PC-3 (cell line): ENCODE results near the gene PRDM1. TPM values are rescaled to one million over a fixed set of nuclear protein-coding genes. Genes with fewer than 3 reads are reported as not detected.

Experiments
- ATAC-seq: fragments of 200-7000 bp; cut with Tn5 transposase; 2 replicates; pipeline ENCODE4 v1.9.1; 2020; ENCODE audit warnings: mild to moderate bottlenecking, moderate library complexity
- BruUV-seq: library from RNA; stranded (reverse); fragments of 400-500 nt; replicated peaks from 2 replicates; lab custom pipeline; 2021; lab: Mats Ljungman, UMichigan
- CTCF ChIA-PET: fragments of 300-600 bp; sonication (Branson Sonifier 250); formaldehyde crosslinking; loops from one replicate; lab custom pipeline; 2022; ENCODE audit warnings: antibody characterized with exemption; lab: Charles Lee
- POLR2A ChIA-PET: fragments of 300-600 bp; sonication (Branson Sonifier 250); formaldehyde crosslinking; loops from one replicate; lab custom pipeline; 2022; ENCODE audit warnings: antibody characterized with exemption; ENCODE audit not compliant: unreplicated experiment; lab: Charles Lee
- DNase-seq: peaks from one replicate; pipeline ENCODE4 v3.0.0-alpha.2; 2015
- H2AFZ ChIP-seq: fragments of 300-600 bp; sonication (generic); 2 replicates; pipeline ENCODE4 v1.6.0; 2016; ENCODE audit warnings: antibody characterized with exemption, low read length
- H3F3A ChIP-seq: fragments of 300-600 bp; sonication (generic); one replicate; pipeline ENCODE4 v1.6.0; 2017; ENCODE audit warnings: antibody characterized with exemption, low read length, control low read depth, mild to moderate bottlenecking; ENCODE audit not compliant: unreplicated experiment
- H3K27ac ChIP-seq: fragments of 300-600 bp; sonication (generic); 2 replicates; pipeline ENCODE4 v1.5.1; 2016; ENCODE audit warnings: mild to moderate bottlenecking, low read length
- H3K27me3 ChIP-seq: fragments of 300-600 bp; sonication (generic); 2 replicates; pipeline ENCODE4 v1.6.1; 2016; ENCODE audit warnings: low read length, mixed read lengths
- H3K36me3 ChIP-seq: fragments of 300-600 bp; sonication (generic); 2 replicates; pipeline ENCODE4 v1.6.1; 2016; ENCODE audit warnings: low read depth, mixed run types, low read length, mixed read lengths
- H3K4me1 ChIP-seq: fragments of 300-600 bp; sonication (generic); 2 replicates; pipeline ENCODE4 v1.5.1; 2016; ENCODE audit warnings: low read length; ENCODE audit not compliant: insufficient read depth
- H3K4me2 ChIP-seq: fragments of 300-600 bp; sonication (generic); 2 replicates; pipeline ENCODE4 v1.6.0; 2016; ENCODE audit warnings: low read length
- H3K4me3 ChIP-seq: fragments of 300-600 bp; sonication (generic); 2 replicates; pipeline ENCODE4 v1.5.1; 2016; ENCODE audit warnings: mild to moderate bottlenecking, low read length, mixed read lengths
- H3K79me2 ChIP-seq: fragments of 300-600 bp; sonication (generic); 2 replicates; pipeline ENCODE4 v1.6.1; 2017; ENCODE audit warnings: low read length, mixed read lengths
- H3K9ac ChIP-seq: fragments of 300-600 bp; sonication (generic); 2 replicates; pipeline ENCODE4 v1.6.0; 2016; ENCODE audit warnings: mild to moderate bottlenecking, low read length
- H3K9me2 ChIP-seq: fragments of 300-600 bp; sonication (generic); replicated peaks from 2 replicates; pipeline ENCODE4 v1.6.1; 2016; ENCODE audit warnings: mixed run types, low read length, mixed read lengths
- H3K9me3 ChIP-seq: fragments of 300-600 bp; sonication (generic); 2 replicates; pipeline ENCODE4 v1.6.1; 2016; ENCODE audit warnings: low read length, mixed read lengths
- H4K20me1 ChIP-seq: fragments of 300-600 bp; sonication (generic); 2 replicates; pipeline ENCODE4 v1.6.1; 2016; ENCODE audit warnings: low read length, mixed read lengths
- CTCF ChIP-seq: fragments of 300-600 bp; sonication (generic); conservative IDR thresholded peaks from 2 replicates; pipeline ENCODE4 v1.5.1; 2017; ENCODE audit warnings: antibody characterized with exemption, low read depth, mild to moderate bottlenecking, low read length
- EZH2 ChIP-seq: fragments of 300-600 bp; sonication (generic); IDR thresholded peaks from one replicate; pipeline ENCODE4 v1.6.1; 2017; ENCODE audit warnings: antibody characterized with exemption, mild to moderate bottlenecking, low read length; ENCODE audit not compliant: unreplicated experiment
- EZH2phosphoT487 ChIP-seq: fragments of 300-600 bp; sonication (generic); IDR thresholded peaks from 2 replicates; pipeline ENCODE4 v1.6.1; 2018; ENCODE audit warnings: mild to moderate bottlenecking, antibody characterized with exemption, low read length, borderline replicate concordance
- intact Hi-C: fragments of 100-400 bp; cut with micrococcal nuclease; formaldehyde crosslinking; loops from 2 replicates; pipeline ENCODE4 v1.9.0; 2023
- total RNA-seq: library from RNA; depleted of rRNA; stranded (reverse); fragments of >200 nt; gene quantifications from 2 replicates; pipeline ENCODE4 v1.2.3, GENCODE V29; 2014

PRDM1 gene
- total RNA-seq, 1 experiment from 2014 or later: 2.0 TPM

- H3K4me3 ChIP-seq: no peak overlapping the region
- POLR2A ChIA-PET: no interaction called here
- CTCF ChIA-PET: no interaction called here
- no TSS peak for BruUV-seq
- H2AFZ ChIP-seq: no peak overlapping the region
- H3K9ac ChIP-seq: no peak overlapping the region
- intact Hi-C loops: no loop called here
- H3F3A ChIP-seq: no peaks in the 10 kb centered on the region
- H3K79me2 ChIP-seq: no peaks in the 10 kb centered on the region
- no peaks in the 10 kb centered on the region for H3K9me2 ChIP-seq
- no peak for TF ChIP-seq EZH2
- TF ChIP-seq CTCF: no peak
- TF ChIP-seq EZH2phosphoT487: no peak
- H3K27ac ChIP-seq: no peak overlapping the region
- ATAC-seq: no peak
- H3K9me3 ChIP-seq: no peaks in the 10 kb centered on the region
- no peaks in the 10 kb centered on the region for H4K20me1 ChIP-seq
- H3K36me3 ChIP-seq: no peaks in the 10 kb centered on the region
- H3K27me3 ChIP-seq: no peaks in the 10 kb centered on the region
- H3K4me2 ChIP-seq: no peak overlapping the region
- no peak for DNase-seq
- H3K4me1 ChIP-seq: peaks cover 21% of the 10 kb centered on the region
These were observed 36.3 kb downstream of the PRDM1 start for GRCh38 chr6:106122306-106122918.

GRCh38 chr6:106122938-106123656 lies 37.0 kb downstream of the PRDM1 start:
- ATAC-seq: no peak
- H4K20me1 ChIP-seq: no peaks in the 10 kb centered on the region
- no peaks in the 10 kb centered on the region for H3K9me2 ChIP-seq
- no peaks in the 10 kb centered on the region for H3K9me3 ChIP-seq
- H2AFZ ChIP-seq: no peak overlapping the region
- H3K9ac ChIP-seq: no peak overlapping the region
- CTCF ChIA-PET: no interaction called here
- no TSS peak for BruUV-seq
- H3K36me3 ChIP-seq: no peaks in the 10 kb centered on the region
- no peaks in the 10 kb centered on the region for H3F3A ChIP-seq
- H3K4me3 ChIP-seq: no peak overlapping the region
- POLR2A ChIA-PET: no interaction called here
- no peaks in the 10 kb centered on the region for H3K79me2 ChIP-seq
- DNase-seq: no peak
- intact Hi-C loops: no loop called here
- TF ChIP-seq EZH2 (no peak), EZH2phosphoT487 (no peak), CTCF (no peak)
- H3K4me1 ChIP-seq: peaks cover 21% of the 10 kb centered on the region
- H3K27me3 ChIP-seq: no peaks in the 10 kb centered on the region
- no peak overlapping the region for H3K4me2 ChIP-seq
- no peak overlapping the region for H3K27ac ChIP-seq

GRCh38 chr6:106124015-106124414 lies 37.9 kb downstream of the PRDM1 start:
- intact Hi-C loops: no loop called here

More at GRCh38 chr6:106124015-106124414, 37.9 kb downstream of the PRDM1 start:
- ChIA-PET CTCF (no interaction called here), POLR2A (no interaction called here)
- no peak for DNase-seq
- H3K27ac ChIP-seq: no peak overlapping the region
- no peaks in the 10 kb centered on the region for H3K36me3 ChIP-seq
- H3K79me2 ChIP-seq: no peaks in the 10 kb centered on the region
- H2AFZ ChIP-seq: no peak overlapping the region
- no peak overlapping the region for H3K4me3 ChIP-seq
- no peak for TF ChIP-seq CTCF
- no peak for TF ChIP-seq EZH2
- no peak for TF ChIP-seq EZH2phosphoT487
- no peaks in the 10 kb centered on the region for H3K9me2 ChIP-seq
- no peaks in the 10 kb centered on the region for H3F3A ChIP-seq
- H4K20me1 ChIP-seq: no peaks in the 10 kb centered on the region
- H3K9me3 ChIP-seq: no peaks in the 10 kb centered on the region
- peaks cover 18% of the 10 kb centered on the region for H3K4me1 ChIP-seq
- no peak for ATAC-seq
- H3K9ac ChIP-seq: no peak overlapping the region
- H3K27me3 ChIP-seq: no peaks in the 10 kb centered on the region
- BruUV-seq: no TSS peak
- no peak overlapping the region for H3K4me2 ChIP-seq
